ENCODE results near the gene TDRKH.

TDRKH gene

DNA sequence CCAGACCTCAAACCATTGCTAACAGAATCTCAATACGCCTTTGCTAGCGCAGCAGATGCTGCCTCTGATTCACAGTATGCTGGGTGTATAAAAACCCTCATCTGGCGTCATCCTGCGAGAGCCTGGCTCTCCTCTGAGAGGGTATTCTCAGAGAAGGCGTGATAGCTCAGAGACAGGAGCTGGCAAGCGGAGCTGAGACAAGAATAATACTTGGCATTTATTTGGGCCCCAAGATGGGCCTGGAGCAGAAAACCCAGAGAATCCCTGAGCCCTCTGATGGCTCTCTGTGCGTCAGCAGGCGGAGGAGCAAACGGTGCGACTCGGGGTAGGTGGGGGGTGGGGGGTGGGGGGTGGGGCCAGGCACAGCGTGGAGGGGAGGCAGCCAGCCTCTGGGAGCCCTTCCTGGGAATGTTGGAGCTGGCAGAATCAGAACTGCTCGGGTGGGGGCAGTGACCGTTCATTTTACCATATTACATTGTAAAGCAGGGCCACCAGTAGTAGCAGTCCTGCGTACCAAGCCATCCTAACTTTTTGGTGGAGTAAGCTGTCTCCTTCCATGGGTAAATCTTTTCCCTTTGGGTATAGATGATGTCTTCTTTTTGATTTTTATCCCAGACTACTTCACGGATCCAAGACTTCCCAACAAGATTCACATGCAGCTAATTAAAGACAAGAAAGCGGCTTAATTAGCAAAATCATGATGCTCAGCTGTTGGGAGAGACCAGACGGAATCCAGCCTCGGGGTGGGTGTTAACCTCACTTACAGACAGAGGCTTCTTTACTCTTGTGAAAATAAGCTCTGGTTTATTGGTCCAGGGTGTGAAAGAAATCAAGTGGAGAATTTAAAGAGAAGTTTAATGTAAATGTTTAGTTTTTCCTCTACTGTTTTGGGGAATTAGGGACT, 61.9 kb downstream of the TDRKH start:
- Histone ChIP-seq H4K20me1 (ENCODE audit: insufficient read depth, low read length, poor library complexity, severe bottlenecking) (no peaks in the 10 kb centered on the region), H3K9ac (ENCODE audit: low read depth, low read length, poor library complexity, severe bottlenecking) (no peak overlapping the region), H3K79me2 (ENCODE audit: insufficient read depth, low read length) (no peaks in the 10 kb centered on the region), H3K36me3 (ENCODE audit: insufficient read depth, low read length) (no peaks in the 10 kb centered on the region), H3K4me3 (ENCODE audit: low read length, poor library complexity, severe bottlenecking) (no peak overlapping the region), H3K9me2 (replicated peaks; ENCODE audit: low read depth, low read length) (no peaks in the 10 kb centered on the region), H3K4me1 (ENCODE audit: insufficient read depth, low read length, poor library complexity, severe bottlenecking) (no peaks in the 10 kb centered on the region), H2AFZ (ENCODE audit: low read length) (no peak overlapping the region), H3F3A (ENCODE audit: low read depth) (no peaks in the 10 kb centered on the region), H3K27me3 (ENCODE audit: insufficient read depth, low read length, poor library complexity, severe bottlenecking) (no peaks in the 10 kb centered on the region), H3K4me2 (ENCODE audit: low read depth, low read length, poor library complexity, severe bottlenecking) (no peak overlapping the region), H3K9me3 (ENCODE audit: insufficient read depth, low read depth, low read length) (no peaks in the 10 kb centered on the region)
- no peak for TF ChIP-seq EZH2phosphoT487 (IDR thresholded peaks at IDR 0.05; ENCODE audit: borderline replicate concordance)
- no peak for TF ChIP-seq CTCF (conservative IDR thresholded peaks at IDR 0.05; ENCODE audit: low read length)

- Histone ChIP-seq H3K4me2 (ENCODE audit: low read depth, low read length, poor library complexity, severe bottlenecking) (no peak overlapping the region), H2AFZ (ENCODE audit: low read length) (no peak overlapping the region), H3K9me3 (ENCODE audit: insufficient read depth, low read depth, low read length) (no peaks in the 10 kb centered on the region), H3K4me1 (ENCODE audit: insufficient read depth, low read length, poor library complexity, severe bottlenecking) (peaks cover 7% of the 10 kb centered on the region), H4K20me1 (ENCODE audit: insufficient read depth, low read length, poor library complexity, severe bottlenecking) (no peaks in the 10 kb centered on the region), H3K27me3 (ENCODE audit: insufficient read depth, low read length, poor library complexity, severe bottlenecking) (no peaks in the 10 kb centered on the region), H3K9me2 (replicated peaks; ENCODE audit: low read depth, low read length) (no peaks in the 10 kb centered on the region), H3K79me2 (ENCODE audit: insufficient read depth, low read length) (no peaks in the 10 kb centered on the region), H3F3A (ENCODE audit: low read depth) (no peaks in the 10 kb centered on the region), H3K36me3 (ENCODE audit: insufficient read depth, low read length) (no peaks in the 10 kb centered on the region), H3K9ac (ENCODE audit: low read depth, low read length, poor library complexity, severe bottlenecking) (no peak overlapping the region), H3K4me3 (ENCODE audit: low read length, poor library complexity, severe bottlenecking) (no peak overlapping the region)
- no peak for TF ChIP-seq EZH2phosphoT487 (IDR thresholded peaks at IDR 0.05; ENCODE audit: borderline replicate concordance)
- TF ChIP-seq CTCF (conservative IDR thresholded peaks at IDR 0.05; ENCODE audit: low read length), result no peak
These were observed 66.5 kb downstream of the TDRKH start for GRCh38 chr1:151723726-151724370.

All from Loucy (cell line).